Liver (tissue), 9 donors: ENCODE results near the gene CDH13. TPM values are rescaled to one million over a fixed set of nuclear protein-coding genes. Genes with fewer than 3 reads are reported as not detected.
"Not testable (repeated sequence)": the region's sequence is repeated elsewhere in the genome, so short reads cannot be mapped to it uniquely, and the experiment has no call there.

Experiments used
- DNase-seq: peaks from one replicate; pipeline ENCODE4 v3.0.0-alpha.2; 2017; ENCODE audit warnings: low spot score
- H3K27ac ChIP-seq, 2 donors: one replicate each; pipeline ENCODE4 v1.7.0; 2013; ENCODE audit warnings: inconsistent platforms in 2 of 2, low read length in 2 of 2, control low read depth in 1 of 2, low read depth in 1 of 2, mild to moderate bottlenecking in 1 of 2
- H3K27me3 ChIP-seq, 4 donors: one replicate each; pipeline versions ENCODE4 v1.6.1 to v1.7.0; 2013; ENCODE audit warnings: low read length in 3 of 4, inconsistent platforms in 1 of 4, mild to moderate bottlenecking in 1 of 4, moderate library complexity in 1 of 4; ENCODE audit not compliant: control insufficient read depth in 4 of 4, insufficient read depth in 4 of 4
- H3K36me3 ChIP-seq, 4 donors: one replicate each; pipeline versions ENCODE4 v1.6.1 to v1.7.0; 2013; ENCODE audit warnings: low read length in 3 of 4, mild to moderate bottlenecking in 3 of 4, low read depth in 1 of 4, moderate library complexity in 1 of 4; ENCODE audit not compliant: control insufficient read depth in 4 of 4, insufficient read depth in 3 of 4
- H3K4me1 ChIP-seq, 4 donors: one replicate each; pipeline versions ENCODE4 v1.6.1 to v1.7.0; 2013; ENCODE audit warnings: low read length in 3 of 4, mild to moderate bottlenecking in 3 of 4, moderate library complexity in 1 of 4; ENCODE audit not compliant: control insufficient read depth in 4 of 4, insufficient read depth in 4 of 4
- H3K4me3 ChIP-seq, 3 donors: one replicate each; pipeline versions ENCODE4 v1.6.1 to v1.7.0; 2013; ENCODE audit warnings: low read length in 3 of 3, control low read depth in 1 of 3, low read depth in 1 of 3, mild to moderate bottlenecking in 1 of 3
- H3K9ac ChIP-seq, 2 donors: one replicate each; pipeline ENCODE4 v1.7.0; 2013; ENCODE audit warnings: low read length in 2 of 2, mild to moderate bottlenecking in 2 of 2, moderate library complexity in 2 of 2, control low read depth in 1 of 2, low read depth in 1 of 2
- H3K9me3 ChIP-seq, 4 donors: one replicate each; pipeline versions ENCODE4 v1.6.1 to v1.7.0; 2013; ENCODE audit warnings: low read length in 3 of 4; ENCODE audit not compliant: control insufficient read depth in 4 of 4
- FOXA2 ChIP-seq: IDR thresholded peaks from 2 replicates; pipeline ENCODE4 v1.6.1; 2016; ENCODE audit warnings: antibody characterized with exemption
- HNF4A ChIP-seq, 2 donors: conservative IDR thresholded peaks; 2 replicates each; pipeline ENCODE4 v1.6.1; 2016; ENCODE audit warnings: antibody characterized with exemption in 2 of 2, mild to moderate bottlenecking in 2 of 2
- MAX ChIP-seq: IDR thresholded peaks from 2 replicates; pipeline ENCODE4 v1.6.1; 2016; ENCODE audit warnings: antibody characterized with exemption
- NR2F2 ChIP-seq: IDR thresholded peaks from 2 replicates; pipeline ENCODE4 v1.6.1; 2016; ENCODE audit warnings: antibody characterized with exemption
- RAD21 ChIP-seq, 2 donors: IDR thresholded peaks; 2 replicates each; pipeline ENCODE4 v1.6.1; 2016; ENCODE audit warnings: antibody characterized with exemption in 2 of 2, mild to moderate bottlenecking in 2 of 2
- REST ChIP-seq: IDR thresholded peaks from 2 replicates; pipeline ENCODE4 v1.6.1; 2016; ENCODE audit warnings: antibody characterized with exemption, mild to moderate bottlenecking
- RXRA ChIP-seq, 2 donors: IDR thresholded peaks; 2 replicates each; pipeline ENCODE4 v1.6.1; 2017 to 2018; ENCODE audit warnings: antibody characterized with exemption in 2 of 2, mild to moderate bottlenecking in 1 of 2
- TAF1 ChIP-seq: conservative IDR thresholded peaks from 2 replicates; pipeline ENCODE4 v1.6.1; 2016; ENCODE audit warnings: antibody characterized with exemption, mild to moderate bottlenecking
- ZBTB33 ChIP-seq: IDR thresholded peaks from 2 replicates; pipeline ENCODE4 v1.6.1; 2016; ENCODE audit warnings: antibody characterized with exemption
- WGBS: extraction: QIAGEN DNeasy Blood & Tissue Kit; methylation state at CpG from one replicate; pipeline ENCODE4 v1.1.7; 2013; 5-methylcytosine and 5-hydroxymethylcytosine counted together
- polyA plus RNA-seq, 2 donors: library from polyadenylated mRNA; stranded (reverse) in 1 of 2; unstranded in 1 of 2; fragments of 200-250 nt in 1 of 2; fragments of >200 nt in 1 of 2; fragmentation: Nextera tagmentation in 1 of 2; extraction: Ambion mirVana in 1 of 2; gene quantifications; one replicate each; pipeline versions ENCODE4 v1.2.1 to v1.2.3, GENCODE V29; 2013 to 2015
- total RNA-seq, 2 donors: library from RNA; depleted of rRNA; stranded (reverse); fragments of >200 nt; gene quantifications; one replicate each; pipeline ENCODE4 v1.2.3, GENCODE V29; 2014
- TF ChIP-seq, protein P1 (sequence below): IDR thresholded peaks from 2 replicates; pipeline ENCODE4 v1.6.1; 2016; ENCODE audit warnings: antibody characterized with exemption
- donor health status: healthy.
- donor health status: healthy.
- donor health status: healthy.
- donor health status: healthy.
- donor health status: healthy.

Gene CDH13
- total and polyA plus RNA-seq, 4 donors, result 0.21 to 1.5 (median 0.58) TPM

DNA sequence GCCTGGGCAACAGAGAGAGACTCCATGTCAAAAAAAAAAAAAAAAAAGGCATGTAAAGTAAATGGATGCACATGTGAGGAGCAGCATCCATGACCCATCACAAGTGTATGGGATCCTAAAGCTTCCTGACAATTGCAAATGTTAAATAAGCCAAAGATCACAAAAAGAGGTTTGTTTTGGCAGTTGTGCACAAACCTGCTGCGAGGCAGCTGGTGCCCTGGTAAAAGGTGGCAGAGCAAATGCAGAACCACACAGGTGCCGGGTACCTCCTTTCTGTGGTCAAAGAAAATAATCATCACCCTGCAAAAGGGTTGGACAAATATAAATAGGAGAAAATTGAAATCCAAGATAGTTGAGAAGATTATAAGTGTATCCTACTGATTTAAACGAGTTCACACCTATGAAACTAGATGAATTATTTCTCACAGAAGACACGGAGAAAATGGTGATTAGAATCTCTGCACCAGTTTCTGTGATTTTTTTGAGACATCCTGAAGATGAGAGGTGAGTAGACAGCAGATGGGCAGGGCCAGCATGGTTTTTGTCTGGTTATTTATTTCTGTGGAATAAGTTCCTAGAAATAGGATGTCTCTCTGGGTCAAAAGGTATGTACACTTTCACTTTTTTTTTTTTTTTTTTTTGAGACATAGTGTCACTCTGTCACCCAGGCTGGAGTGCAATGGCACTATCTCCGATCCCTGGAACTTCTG is 291.3 kb downstream of the CDH13 start:
- Histone ChIP-seq H3K9me3 (no peaks in the 10 kb centered on the region), H3K9ac (no peak overlapping the region), H3K27me3 (peaks cover 0 to 6% (median 0%) of the 10 kb centered on the region in 4 donors), H3K36me3 (no peaks in the 10 kb centered on the region), H3K27ac (no peak overlapping the region), H3K4me1 (no peaks in the 10 kb centered on the region), H3K4me3 (no peak overlapping the region)
- no peak for DNase-seq
- TF ChIP-seq RXRA (IDR thresholded peaks at IDR 0.05) (no peak), RAD21 (IDR thresholded peaks at IDR 0.05) (no peak), MAX (no peak)
- 62% methylated on average over 5 of the region's 5 CpGs for WGBS

GRCh38 chr16:82924075-82924854 is 297.5 kb downstream of the CDH13 start:
- 36% methylated on average over 10 of the region's 10 CpGs for WGBS
- Histone ChIP-seq H3K9me3 (peaks cover 0 to 3% (median 1%) of the 10 kb centered on the region in 4 donors), H3K27ac (no peak overlapping the region), H3K36me3 (no peaks in the 10 kb centered on the region), H3K4me1 (no peaks in the 10 kb centered on the region), H3K9ac (no peak overlapping the region), H3K4me3 (no peak overlapping the region), H3K27me3 (peaks cover 0 to 3% (median 0%) of the 10 kb centered on the region in 4 donors)
- no peak for DNase-seq
- TF ChIP-seq ZBTB33, result no peak

- DNase-seq, result no peak
- H3K36me3 ChIP-seq, result no peaks in the 10 kb centered on the region
- H3K27ac ChIP-seq, result no peak overlapping the region
- WGBS, result 76% methylated on average over 2 of the region's 2 CpGs
- H3K9ac ChIP-seq, result no peak overlapping the region
- TF ChIP-seq, protein P1, sequence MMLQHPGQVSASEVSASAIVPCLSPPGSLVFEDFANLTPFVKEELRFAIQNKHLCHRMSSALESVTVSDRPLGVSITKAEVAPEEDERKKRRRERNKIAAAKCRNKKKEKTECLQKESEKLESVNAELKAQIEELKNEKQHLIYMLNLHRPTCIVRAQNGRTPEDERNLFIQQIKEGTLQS, result no peak
- no peak for TF ChIP-seq FOXA2
- no peak for TF ChIP-seq RXRA (IDR thresholded peaks at IDR 0.05)
- TF ChIP-seq TAF1, result no peak
- TF ChIP-seq HNF4A (conservative IDR thresholded peaks at IDR 0.05), result no peak
- TF ChIP-seq REST, result no peak
- no peak for TF ChIP-seq NR2F2
- no peak for TF ChIP-seq ZBTB33
- no peaks in the 10 kb centered on the region for H3K27me3 ChIP-seq
- H3K9me3 ChIP-seq, result peaks cover 0 to 3% (median 1%) of the 10 kb centered on the region in 4 donors
- no peaks in the 10 kb centered on the region for H3K4me1 ChIP-seq
- H3K4me3 ChIP-seq, result no peak overlapping the region
These were observed 299.7 kb downstream of the CDH13 start for GRCh38 chr16:82926500-82926899.

GRCh38 chr16:82933933-82934332 is 307.2 kb downstream of the CDH13 start:
- H3K4me3 ChIP-seq, H3K27me3 ChIP-seq, H3K36me3 ChIP-seq, H3K27ac ChIP-seq, H3K9ac ChIP-seq, H3K9me3 ChIP-seq, H3K4me1 ChIP-seq, DNase-seq: not testable (repeated sequence)
- WGBS, result 84% methylated on average over 2 of the region's 2 CpGs
